Activated CD4-positive, CD25-positive, alpha-beta regulatory T cell treated with anti-CD3 and anti-CD28 coated beads, Interleukin-2, amount 50 U/mL, for 16 hours (primary cell): Measurements from ENCODE around the gene UBXN6.

Experiments used
- DNase-seq: peaks from one replicate; pipeline ENCODE4 v3.0.0-alpha.2; 2020; ENCODE audit warnings: low read depth, low spot score

UBXN6 gene

GRCh38 chr19:4409123-4409933 is 48.3 kb downstream of the UBXN6 start:
- no peak for DNase-seq

- DNase-seq: no peak
Observed at GRCh38 chr19:4406626-4407025, 51.0 kb downstream of the UBXN6 start.

DNA sequence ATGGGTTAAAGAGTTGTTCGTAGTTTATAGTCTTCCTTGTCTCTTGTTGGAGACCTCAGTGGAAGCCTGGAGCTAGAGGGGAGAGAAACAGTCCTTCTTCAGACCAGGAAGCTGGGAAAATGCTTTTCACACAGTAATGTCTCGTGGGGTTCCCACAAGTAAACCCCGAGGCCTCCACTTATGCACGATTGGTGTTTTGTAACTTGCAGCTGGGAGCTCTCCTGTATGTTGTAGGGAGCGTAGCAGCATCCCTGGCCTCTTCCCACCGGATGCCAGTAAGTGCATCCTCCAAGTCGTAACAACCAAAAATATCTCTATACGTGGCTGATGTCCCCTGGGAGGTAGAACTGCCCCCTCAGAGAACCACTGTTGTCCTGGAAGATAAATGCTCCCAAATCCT is 51.6 kb downstream of the UBXN6 start:
- DNase-seq: no peak

DNA sequence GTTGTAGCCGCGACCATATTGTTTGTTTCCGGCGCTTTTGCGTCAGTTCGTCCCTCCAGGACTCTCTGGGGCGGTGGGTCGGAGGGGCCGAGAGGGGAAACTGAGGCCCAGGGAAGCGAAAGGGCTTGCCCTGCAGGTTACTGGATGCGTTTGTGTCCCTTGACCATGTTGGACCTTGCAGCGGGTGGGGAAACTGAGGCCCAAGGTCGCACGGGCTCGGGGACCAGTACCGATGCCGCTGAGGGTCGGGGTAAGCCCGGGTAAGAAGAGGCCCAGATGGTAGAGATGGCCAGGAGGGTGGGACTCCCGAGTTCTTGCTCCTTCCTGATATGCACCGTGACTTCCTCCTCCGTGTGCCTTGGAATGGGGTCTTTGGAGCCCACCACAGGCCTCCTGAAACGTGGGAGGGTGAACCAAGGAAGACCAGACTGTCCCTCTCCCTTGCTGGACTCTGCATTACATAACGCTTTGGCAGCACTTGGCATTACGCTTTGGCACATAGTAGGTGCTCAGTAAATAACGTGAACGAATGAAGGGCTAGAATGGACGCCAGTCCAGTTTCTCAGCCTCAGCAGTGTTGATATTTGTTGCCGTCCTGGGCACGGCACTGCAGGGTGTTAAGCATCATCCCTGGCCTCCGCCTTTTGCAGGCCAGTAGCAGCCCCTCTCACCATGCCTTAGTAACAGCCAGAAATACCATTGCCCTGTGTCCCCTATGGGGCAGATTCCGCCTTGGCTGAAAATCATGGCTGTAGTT is 54.4 kb downstream of the UBXN6 start:
- DNase-seq: no peak

DNA sequence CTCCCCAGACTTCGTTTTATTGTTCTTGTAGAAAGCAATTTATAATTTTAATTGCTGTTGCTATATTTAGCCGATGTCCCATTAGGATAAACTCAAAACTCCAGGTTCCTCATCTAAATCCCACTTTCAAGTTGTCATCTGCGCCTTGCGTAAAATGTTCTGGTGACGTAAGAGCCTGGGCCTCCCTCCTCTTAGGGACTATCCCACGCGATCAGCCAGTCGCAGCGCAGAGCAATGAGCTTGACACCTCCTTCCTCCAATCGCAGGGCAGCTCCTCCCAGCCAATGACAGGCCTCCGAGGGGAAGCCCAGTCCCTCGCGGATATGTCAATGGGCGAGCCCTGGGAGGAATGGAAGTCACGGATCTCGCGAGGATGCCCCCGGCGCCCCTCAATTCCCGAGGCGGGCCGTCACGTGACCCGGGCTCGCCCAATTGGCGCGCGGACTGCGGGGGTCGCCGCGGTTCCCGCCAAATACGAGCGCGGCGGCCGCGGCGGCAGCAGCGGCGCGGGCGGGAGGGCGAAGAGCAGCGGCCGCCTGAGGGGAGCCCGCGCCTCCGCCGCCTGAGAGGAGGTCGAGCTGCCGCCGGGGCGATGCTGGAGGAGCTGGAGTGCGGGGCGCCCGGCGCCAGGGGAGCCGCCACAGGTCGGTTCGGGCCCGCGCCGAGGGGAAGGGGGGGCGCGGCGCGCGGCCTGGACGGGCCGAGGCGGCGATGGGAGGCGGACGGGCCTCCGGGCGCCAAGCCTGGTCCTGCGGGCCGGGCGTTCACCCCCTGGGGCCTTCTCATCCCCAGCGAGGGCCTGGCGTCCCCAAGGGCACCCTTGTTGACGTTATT is 55.2 kb downstream of the UBXN6 start, which contains the start of gene CHAF1A:
CHAF1A (plus strand) TSS at position 470 of the 834 bp plus-strand sequence; CDS start at position 593, 123 bp downstream.
- DNase-seq: peak; percentile 99

GRCh38 chr19:4401769-4402170 is 55.8 kb downstream of the UBXN6 start:
- no peak for DNase-seq

GRCh38 chr19:4400135-4400936 is 57.3 kb downstream of the UBXN6 start, which contains the start of gene SH3GL1:
SH3GL1 (minus strand) TSS chr19:4400547; CDS start chr19:4400368, 179 bp downstream.
- DNase-seq: peak; percentile 90

DNA sequence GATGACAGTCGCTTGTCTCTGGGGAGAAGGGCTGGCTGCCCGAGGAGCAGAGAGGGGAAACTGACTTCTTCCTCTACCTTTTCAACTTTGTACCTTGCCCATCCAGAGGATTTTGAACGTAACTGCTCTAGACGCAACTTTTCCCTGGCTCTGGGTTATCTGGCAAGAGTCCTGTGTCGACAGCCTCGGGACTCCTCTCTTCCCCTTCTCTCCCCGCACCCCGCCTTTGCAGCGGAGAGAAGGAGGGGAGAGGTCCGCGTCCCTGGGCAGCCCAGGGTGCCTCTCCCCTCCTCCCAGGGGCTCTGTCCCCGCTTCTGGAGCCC is 57.8 kb downstream of the UBXN6 start:
- no peak for DNase-seq

- no peak for DNase-seq
Observed at GRCh38 chr19:4396949-4397783, 60.4 kb downstream of the UBXN6 start.
